NCI-H1092 (cell line): ENCODE data around the gene PDE11A.
"Not testable (repeated sequence)": the region's sequence is repeated elsewhere in the genome, so short reads cannot be mapped to it uniquely, and the experiment has no call there.

Experiments used
- DNase-seq: peaks from one replicate; lab custom pipeline; 2025; lab: John Stamatoyannopoulos, UW

Gene PDE11A

DNA sequence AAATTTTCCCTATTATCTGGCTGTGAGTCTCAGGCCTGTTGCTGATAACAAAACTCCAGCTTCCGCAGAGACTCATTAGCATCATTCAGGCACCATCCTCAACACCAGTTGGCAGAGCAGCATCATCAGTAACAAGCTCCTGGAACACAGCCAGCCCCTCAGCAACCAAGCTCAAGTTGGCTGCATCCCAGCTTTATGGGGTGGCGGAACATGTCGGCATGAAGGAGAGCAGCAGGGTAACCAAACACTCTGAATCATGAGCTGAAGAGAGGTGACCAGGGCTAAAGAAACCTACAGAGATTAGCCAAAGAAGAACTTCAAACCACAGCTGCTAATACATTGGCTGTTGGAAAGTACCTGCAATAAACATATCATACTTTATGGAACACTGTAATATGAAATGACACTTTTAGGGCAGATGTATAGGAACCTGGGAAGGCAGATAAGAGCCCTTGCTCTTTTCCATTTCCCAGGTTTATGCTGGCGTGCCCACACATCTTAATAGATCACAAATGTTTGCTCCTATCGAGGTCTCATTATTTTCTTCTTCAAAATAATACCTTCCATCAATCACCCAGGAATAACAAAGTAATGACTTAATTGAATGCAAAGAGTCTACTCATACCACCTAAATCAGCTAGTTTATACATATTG lies 63.8 kb downstream of the PDE11A start:
- DNase-seq: peak; percentile 93

DNA sequence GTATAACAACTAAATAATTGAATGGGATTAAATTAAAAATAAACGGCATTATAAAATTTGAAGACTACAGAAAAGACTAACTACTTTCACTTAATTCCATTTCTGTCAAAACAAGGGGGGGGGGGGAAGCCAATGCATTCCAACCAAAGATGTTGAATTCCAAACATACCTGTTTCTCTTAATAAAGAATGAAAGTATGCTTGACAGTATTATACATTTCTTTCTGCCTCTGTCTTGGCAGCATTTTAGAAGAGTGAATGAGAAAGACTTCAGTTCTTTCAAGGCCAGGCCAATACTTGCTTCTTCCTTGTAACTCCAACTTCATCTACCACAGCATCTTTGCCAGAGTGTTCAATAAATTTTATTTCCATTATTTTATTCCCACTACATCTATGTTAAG lies 65.9 kb downstream of the PDE11A start:
- no peak for DNase-seq

DNA sequence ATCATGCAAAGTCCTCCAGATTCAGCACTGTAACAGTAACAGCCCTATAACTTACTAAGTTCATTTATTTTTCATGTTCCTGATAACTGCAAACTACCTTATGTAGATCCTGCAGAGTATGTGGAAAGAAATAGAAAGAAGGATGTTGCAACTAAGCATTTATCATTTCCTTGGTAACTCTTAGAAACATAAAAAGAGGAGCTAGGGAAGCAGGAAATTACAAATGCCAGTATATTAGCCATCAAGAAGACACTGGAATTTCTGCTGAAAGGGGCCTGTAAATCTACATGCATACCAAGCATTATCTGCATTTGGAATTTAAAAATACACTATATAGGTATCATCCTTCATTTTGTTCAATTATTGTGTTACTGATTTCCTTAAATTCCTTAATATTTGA lies 66.8 kb downstream of the PDE11A start:
- no peak for DNase-seq

DNA sequence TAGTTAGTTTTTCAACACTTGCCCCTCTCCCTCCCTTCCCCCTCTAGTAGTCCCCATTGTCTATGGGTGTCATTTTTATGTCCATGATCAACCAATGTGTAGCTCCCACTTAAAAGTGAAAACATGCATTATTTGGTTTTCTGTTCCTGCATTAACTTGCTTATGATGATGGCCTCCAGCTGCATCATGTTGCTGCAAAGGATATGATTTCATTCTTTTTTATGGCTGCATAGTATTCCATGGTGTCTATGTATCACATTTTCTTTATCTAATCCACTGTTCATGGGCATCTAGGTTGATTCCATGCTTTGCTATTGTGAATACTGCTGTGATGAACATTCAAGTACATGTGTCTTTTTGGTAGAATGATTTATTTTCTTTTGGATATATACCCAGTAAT lies 70.5 kb downstream of the PDE11A start:
- no peak for DNase-seq

DNA sequence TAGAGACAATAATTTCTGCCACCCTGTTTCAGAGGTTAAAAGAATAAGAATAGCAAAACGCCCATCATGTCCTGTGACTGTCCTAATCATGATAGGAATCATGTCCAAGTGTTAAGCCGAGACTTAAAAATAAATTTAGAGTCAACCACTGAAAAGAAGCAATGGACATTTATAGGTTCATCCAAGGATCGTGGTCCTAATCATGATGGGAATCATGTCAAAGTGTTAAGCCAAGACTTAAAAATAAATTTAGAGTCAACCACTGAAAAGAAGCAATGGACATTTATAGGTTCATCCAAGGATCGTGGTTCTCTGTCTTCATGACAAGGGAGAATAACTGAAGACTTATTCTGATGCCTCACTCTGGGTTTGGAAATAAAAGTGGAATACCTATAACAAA lies 73.6 kb downstream of the PDE11A start:
- DNase-seq: no peak

DNA sequence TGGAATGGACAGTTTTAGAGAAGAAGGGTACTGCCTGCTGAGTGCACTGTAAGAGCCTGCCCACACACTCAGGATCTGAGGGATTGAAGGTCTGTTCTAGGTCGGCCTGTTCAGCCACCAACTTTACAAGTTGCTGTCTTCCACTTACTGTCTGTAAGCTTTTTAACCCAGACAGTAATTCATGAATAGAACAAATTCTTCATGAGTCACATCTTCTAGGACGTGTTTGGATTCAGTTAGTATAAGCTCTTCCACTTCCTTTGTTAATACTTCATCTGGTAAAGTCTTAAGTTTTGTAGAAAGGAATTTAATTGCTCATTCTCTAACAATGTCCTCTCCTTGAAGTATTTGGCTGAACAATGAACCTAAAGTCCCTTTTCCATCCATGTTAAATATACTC lies 74.6 kb downstream of the PDE11A start:
- no peak for DNase-seq

DNA sequence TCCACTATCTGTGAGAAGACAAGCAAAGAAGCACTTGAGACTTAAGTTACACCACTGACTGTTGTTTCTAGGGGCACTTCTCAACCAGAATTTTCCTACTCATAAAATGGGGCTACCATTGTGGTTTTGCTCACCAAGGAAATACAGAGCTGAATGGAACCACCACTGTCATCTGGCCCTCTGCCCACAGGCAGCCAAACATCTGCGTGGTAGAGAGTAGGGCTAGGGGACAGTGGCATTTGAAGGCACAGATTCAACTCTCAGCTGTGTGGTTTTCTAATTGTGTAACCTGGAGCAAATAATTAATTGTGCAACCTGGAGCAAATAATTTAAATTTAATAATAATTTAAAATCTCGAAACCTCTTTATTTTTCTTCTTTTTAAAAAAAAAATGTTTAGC lies 79.6 kb downstream of the PDE11A start:
- no peak for DNase-seq

DNA sequence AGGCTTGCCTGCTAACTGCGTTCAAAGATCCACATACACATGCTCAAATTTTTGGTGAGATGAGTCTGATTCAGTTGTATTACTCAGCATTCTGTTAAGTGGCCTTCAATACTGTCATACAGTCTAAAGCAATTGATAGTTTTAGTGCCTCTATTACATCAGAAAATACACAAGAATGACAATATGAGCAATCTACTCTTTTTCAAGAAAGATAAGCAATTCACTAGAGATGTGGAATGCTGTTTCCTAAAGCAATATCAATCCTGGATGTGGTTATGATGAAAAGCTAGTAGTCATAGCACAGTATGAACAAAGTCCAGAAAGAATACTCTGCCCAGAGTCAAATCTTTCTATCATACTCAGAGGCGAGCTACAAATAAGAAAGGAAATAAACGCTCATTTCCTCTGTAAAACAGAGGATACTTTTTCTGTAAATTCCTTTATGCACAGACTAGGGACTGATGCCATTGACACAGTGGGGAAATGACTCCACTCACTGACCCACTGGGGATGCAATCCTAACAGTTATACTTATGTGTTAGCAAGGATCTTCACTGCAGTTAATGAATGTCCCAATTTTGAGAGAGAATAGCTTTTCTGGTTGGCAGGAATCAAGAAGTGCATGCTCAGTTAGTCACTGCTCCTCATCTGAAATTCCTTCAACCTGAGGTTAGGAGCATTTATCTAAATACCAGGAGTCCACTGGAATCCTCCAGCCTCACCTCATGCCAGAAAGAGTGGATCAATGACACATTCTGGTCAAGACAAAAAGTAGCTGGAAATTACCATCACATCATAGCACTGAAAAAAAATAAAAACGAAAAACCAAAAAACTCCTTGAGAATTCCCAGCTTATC lies 83.3 kb downstream of the PDE11A start:
- DNase-seq: no peak

DNA sequence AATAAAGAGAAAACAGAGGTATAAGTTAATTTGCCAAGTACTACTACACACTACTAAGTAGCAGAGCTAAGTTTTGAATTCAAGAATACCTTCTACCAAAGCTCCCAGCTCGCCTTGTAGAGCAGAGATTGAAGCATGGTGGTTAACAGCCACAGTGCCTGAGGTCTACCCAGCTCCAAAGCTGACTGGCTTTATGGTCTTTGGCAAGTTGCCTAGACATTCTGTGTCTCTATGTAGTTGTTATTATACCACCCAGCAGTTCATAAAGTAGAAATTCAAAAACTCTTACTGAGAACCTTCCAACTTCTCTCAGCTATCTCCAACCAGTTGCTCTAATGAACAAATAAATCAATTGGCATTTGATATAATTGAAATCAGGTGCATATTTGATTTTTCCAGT lies 87.8 kb downstream of the PDE11A start:
- peak; percentile 16 for DNase-seq

DNA sequence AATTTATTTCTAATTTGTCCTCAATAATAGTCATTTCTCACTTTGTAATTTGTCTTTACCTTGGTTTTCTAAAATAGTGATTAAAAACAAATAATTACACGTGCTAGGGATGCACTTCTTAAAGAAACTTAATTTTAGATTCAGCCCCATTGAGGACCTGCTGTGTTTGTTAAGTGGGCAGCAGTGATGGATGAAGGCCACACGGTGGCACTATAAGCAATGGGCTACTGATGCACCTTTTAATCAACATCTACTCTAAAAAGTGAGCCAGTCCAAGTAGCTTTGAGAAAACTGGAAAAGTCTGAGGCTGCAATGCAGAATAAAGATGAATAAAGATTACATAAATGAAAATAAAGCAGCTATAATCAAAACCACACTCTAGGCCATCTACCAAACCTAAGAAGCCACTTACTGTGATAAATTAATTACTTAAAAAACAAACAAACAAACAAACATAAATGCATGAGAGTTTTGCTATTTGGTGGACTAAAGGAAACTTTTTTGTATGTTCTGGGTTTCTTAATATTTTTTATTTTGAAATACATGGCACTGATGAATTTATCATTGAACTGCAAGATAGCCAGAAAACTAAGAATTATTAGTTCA lies 89.3 kb downstream of the PDE11A start:
- peak; percentile 24 for DNase-seq

DNA sequence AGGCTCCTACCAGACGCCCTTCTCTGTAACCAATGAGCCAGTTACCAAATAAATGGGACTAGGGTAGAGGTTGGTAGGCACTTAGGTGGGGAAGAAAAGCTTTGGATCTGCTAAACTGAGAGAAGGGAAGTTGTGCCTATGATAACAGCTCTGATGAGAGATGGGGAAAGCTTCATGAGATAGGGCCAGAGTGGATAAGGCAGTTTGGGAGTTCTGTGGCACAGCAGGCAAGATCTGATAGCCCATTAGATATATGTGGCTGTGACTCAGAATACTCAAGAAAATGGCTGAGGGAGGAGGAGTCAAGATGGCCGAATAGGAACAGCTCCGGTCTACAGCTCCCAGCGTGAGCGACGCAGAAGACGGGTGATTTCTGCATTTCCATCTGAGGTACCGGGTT lies 99.8 kb downstream of the PDE11A start:
- no peak for DNase-seq

DNA sequence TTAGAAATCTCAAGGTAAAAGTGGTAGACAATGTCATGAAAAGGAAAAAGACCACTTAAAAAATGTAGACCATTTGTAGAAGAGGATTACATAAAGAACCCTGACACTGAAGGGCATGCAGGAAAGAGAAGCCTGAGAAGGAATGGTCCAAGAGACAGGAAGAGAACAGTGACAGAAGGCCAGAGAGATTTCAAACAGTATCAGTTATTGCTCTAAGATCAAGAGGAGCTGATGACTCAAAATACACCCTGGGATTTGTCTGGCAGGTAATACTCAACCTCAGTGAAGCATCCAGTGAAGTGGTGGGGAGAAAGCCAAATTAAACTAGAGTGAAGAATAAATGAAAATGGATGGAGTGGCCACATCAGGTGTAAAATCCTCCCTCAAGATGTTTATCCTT lies 100.5 kb downstream of the PDE11A start:
- no peak for DNase-seq

DNA sequence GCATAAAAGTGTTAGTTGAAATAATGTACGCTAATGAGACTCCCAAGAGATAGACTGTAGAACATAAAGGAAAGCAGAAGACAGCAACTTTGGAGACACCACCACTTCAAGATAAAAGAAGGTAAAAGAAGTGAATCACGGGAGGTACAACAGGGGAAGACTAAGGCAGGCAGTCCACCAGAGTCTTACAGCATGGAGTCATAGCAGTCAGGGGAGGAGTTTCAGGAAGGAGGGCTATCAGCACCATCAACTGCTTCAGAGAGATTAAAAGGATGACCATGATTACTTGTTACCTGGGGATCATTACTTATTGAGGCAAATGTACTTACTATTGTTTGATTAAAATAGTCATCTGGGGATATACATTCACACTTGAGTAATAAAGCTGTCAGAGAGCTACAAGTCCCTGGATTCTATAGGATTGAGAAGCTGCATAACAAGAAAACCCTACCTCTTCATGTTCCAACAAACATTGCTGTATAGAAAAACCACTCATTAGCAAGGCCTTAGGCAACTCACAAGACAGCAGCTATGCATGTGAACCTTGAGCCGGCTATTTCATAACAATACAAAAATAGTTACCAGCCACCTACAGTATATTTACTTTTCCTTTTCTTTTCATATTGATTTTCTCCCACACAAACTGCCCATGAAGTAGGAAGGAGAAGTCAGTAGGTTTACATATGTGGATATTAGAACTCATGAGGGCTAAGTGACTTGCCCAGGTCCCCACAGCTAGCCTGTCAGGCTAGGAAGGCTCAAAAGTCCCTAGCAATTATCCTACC lies 101.7 kb downstream of the PDE11A start:
- no peak for DNase-seq

DNA sequence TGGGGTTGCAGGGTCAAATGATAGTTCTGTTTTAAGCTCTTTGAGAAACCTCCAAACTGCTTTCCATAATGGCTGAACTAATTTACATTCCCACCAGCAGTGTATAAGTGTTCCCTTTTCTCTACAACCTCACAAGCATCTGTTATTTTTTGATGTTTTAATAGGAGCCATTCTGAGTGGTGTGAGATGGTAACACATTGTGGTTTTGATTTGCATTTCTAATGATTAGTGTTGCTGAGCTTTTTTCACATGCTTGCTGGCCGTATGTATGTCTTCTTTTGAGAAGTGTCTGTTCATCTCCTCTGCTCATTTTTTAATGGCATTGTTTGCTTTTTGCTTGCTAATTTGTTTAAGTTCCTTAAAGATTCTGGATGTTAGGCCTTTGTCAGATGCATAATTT lies 107.7 kb downstream of the PDE11A start:
- no peak for DNase-seq

DNA sequence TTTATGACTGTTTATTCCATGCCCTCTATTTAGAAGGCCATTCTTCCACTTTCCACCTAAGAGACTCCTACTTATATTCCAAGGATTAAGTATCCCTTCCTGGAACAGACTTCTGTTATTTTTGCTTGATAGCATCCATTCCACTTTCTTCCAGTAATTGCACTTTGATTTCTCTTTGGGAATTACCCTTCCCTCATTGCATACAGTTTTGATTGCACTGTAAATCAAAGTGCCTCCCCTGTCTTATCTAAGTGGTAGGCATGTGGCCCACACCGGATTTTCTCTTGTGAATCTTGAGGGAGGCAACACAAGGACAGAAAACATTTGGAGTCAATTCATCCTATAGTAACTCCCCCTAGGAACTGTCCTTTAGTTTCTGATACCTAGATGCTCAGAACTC lies 120.4 kb downstream of the PDE11A start:
- no peak for DNase-seq

DNA sequence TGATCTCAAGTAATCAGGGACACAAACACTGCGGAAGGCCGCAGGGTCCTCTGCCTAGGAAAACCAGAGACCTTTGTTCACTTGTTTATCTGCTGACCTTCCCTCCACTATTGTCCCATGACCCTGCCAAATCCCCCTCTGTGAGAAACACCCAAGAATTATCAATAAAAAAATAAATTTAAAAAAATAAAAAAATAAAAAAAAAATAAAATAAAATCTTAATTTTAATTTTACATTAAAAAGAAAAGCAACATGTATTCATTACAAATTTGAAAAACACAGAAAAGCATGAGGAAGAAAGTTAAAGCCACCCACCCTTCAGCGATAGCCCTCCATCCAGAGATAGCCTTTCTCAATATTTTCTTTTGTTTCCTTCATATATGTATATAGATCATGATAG lies 125.0 kb downstream of the PDE11A start:
- DNase-seq: not testable (repeated sequence)

DNA sequence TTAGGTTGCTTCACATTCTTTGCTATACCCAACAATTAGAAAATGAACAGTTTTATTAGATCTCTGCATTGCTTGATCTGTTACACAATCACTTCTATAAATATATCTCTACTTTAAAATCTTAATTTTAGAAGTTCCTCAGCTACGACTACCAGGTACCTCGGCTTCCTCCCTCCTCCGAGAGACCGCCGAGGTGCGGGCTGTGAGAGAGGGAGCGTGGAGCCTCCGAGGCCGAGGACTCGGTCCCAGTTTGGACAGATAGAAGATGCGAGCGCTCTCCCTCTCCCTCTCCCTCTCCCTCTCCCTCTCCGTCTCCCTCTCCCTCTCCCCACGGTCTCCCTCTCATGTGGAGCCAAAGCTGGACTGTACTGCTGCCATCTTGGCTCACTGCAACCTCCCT lies 128.0 kb downstream of the PDE11A start:
- not testable (repeated sequence) for DNase-seq

DNA sequence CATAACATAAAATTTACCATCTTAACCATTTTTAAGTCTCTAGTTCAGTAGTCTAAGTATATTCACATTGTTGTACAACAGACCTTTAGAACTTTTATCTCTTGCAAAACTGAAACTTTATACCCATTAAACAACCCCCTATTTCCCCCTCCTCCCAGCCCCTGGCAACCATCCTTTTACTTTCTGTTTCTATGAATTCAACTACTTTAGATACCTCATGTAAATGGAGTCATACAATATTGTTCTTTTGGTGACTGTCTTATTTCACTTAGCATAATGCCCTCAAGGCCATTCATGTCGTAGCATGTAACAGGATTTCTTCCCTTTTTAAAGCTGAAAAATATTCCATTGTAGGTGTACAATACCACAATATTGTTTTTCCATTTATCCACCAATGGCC lies 129.8 kb downstream of the PDE11A start:
- DNase-seq: no peak

DNA sequence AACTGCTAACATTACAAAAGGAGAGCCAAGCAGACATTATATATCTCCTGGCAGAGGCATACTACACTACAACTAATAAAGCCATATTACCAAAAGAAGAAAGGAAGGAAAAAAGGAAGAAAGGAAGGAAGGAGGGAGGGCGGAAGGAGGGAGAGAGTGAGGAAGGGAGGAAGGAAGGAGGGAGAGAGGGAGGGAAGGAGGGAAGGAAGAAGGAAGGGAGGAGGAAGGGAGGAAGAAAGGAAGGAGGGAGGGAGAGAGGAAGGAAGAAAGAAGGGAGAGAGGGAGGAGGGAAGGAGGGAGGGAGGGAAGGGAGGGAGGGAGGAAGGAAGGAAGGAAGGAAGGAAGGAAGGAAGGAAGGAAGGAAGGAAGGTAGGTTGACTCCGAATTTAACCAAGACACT lies 133.4 kb downstream of the PDE11A start:
- no peak for DNase-seq

DNA sequence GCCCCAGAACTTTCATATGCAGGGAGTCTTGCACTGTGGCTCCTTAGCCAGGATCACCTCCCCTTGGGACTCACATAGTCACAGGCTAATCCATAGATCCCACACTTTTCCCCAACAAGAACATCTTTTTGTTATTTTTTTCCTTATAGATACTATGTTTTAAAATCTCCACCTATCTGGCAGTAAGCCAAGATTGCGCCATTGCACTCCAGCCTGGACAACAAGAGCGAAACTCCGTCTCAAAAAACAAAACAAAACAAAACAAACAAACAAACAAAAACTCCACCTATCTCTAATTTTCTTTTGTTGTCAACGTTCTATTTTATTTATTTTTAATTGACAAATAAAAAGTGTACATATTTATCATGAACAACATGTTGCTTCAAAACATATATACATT lies 141.7 kb downstream of the PDE11A start:
- DNase-seq: no peak

DNA sequence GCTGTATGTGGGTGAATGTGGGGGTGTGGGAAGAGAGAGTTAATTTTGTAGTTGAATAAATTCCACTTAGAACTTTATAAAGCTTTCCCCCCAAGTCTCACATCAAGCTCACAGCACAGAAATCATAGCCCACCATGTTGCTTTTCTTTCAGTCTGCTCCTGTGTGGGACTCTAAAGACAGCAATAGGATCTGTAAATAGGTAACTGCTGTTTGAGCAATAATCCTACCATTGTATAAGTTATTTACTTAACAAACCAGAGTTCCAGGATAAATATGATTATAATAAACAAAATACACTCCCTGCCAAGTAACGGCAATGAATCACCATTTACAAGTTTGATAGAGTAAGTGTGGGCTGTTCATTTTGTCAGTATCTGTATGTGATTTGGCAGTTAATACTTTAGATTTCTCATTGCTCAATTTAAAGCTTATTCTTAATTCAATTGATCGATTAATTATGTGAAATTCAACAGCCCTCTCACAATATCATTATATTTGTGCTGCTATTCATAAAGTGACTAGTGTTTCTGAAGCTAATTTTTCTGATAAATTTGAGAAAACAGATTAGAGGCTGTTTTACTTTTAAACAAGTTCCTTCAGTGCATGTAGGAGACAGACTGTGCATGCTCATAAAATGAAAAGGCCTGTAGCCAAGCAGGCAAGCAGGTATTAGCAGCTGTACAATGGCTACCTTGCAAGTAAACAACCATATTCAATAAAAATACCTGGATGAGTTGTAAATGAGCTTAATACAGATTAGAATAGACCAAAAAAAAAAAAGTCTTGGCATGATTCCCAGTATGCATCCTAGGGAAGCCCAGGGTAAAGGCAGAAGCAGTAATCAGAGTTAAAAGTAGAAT lies 142.7 kb downstream of the PDE11A start:
- no peak for DNase-seq

DNA sequence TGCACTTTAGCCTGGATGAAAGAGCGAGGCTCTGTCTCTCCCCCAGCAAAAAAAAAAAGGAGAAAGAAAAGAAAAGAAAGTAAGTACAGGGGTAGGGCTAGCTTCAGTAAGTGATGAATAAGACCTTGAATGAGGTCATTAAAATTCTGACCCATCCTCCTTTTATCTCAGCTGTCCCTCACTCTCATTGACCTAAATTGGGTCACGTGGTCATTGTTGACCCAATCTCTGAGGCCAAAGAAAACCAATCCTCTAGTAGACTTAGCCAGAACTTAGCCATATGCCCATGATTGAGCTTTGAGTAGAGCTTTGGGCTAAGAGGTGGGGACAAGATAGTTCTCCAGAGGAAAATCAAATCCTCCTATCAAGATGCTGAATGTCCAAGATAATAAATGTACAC lies 149.3 kb downstream of the PDE11A start:
- DNase-seq: no peak
